ENCODE results near the gene VIL1. TPM values are rescaled to one million over a fixed set of nuclear protein-coding genes. Genes with fewer than 3 reads are reported as not detected.

The VIL1 gene
- total RNA-seq, 1 donor from 2014 or later = not detected

DNA sequence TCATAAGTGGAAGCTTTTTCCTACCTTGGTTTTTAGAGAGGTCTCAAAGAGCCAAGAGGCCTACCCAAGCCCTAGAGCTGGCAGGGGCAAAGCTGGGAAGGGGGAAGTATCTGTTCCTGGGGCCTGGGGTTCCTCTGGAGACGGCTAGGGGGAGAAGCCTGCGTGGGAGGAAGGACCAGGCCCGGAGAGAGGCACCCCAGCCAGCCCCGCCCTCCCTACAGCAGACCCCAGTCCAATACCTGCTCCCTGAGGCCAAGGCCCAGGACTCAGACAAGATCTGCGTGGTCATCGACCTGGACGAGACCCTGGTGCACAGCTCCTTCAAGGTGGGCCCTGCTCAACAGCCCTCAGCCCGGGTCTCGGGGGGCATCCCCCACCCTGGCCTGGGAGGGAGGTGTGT lies 17.0 kb upstream of the VIL1 start:
- TF ChIP-seq, protein P1, sequence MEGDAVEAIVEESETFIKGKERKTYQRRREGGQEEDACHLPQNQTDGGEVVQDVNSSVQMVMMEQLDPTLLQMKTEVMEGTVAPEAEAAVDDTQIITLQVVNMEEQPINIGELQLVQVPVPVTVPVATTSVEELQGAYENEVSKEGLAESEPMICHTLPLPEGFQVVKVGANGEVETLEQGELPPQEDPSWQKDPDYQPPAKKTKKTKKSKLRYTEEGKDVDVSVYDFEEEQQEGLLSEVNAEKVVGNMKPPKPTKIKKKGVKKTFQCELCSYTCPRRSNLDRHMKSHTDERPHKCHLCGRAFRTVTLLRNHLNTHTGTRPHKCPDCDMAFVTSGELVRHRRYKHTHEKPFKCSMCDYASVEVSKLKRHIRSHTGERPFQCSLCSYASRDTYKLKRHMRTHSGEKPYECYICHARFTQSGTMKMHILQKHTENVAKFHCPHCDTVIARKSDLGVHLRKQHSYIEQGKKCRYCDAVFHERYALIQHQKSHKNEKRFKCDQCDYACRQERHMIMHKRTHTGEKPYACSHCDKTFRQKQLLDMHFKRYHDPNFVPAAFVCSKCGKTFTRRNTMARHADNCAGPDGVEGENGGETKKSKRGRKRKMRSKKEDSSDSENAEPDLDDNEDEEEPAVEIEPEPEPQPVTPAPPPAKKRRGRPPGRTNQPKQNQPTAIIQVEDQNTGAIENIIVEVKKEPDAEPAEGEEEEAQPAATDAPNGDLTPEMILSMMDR (conservative IDR thresholded peaks at IDR 0.05; ENCODE audit: low read depth, low read length) = no peak
- DNase-seq (ENCODE audit: low read depth) = no peak
- no peak overlapping the region for H3K4me3 ChIP-seq (ENCODE audit: low read depth, low read length)

DNA sequence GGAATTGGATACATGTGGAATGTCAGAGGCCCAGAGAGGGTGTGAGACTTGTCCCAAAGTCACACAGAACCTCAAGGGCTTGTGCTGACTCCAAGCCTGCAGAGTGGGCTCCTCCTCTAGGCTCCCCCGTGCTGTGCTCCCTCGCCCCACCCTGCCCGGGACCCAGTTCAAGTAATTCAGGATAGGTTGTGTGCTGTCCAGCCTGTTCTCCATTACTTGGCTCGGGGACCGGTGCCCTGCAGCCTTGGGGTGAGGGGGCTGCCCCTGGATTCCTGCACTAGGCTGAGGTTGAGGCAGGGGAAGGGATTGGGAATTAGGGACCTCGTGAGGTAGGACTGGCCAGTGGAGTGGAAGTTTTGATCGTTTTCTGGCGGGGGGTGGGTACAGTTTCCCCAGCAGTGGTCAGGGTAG lies 16.4 kb upstream of the VIL1 start:
- no peak overlapping the region for H3K4me3 ChIP-seq (ENCODE audit: low read depth, low read length)
- TF ChIP-seq, protein P1 (conservative IDR thresholded peaks at IDR 0.05; ENCODE audit: low read depth, low read length) = no peak
- DNase-seq (ENCODE audit: low read depth) = no peak

DNA sequence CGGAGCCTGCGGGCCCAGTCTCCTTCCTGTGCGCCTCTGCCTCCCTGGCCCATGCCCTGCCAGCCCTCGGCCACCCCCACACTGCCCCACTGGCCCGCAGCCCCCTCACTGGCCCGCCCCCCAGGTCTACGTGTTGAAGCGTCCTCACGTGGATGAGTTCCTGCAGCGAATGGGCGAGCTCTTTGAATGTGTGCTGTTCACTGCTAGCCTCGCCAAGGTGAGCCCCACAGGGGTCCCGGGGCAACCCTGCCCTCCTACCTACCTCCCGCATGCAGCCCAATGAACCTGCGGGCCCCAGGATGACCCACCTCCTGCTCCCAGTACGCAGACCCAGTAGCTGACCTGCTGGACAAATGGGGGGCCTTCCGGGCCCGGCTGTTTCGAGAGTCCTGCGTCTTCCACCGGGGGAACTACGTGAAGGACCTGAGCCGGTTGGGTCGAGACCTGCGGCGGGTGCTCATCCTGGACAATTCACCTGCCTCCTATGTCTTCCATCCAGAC lies 16.0 kb upstream of the VIL1 start:
- no peak overlapping the region for H3K4me3 ChIP-seq (ENCODE audit: low read depth, low read length)
- no peak for DNase-seq (ENCODE audit: low read depth)
- TF ChIP-seq, protein P1 (conservative IDR thresholded peaks at IDR 0.05; ENCODE audit: low read depth, low read length) = no peak

DNA sequence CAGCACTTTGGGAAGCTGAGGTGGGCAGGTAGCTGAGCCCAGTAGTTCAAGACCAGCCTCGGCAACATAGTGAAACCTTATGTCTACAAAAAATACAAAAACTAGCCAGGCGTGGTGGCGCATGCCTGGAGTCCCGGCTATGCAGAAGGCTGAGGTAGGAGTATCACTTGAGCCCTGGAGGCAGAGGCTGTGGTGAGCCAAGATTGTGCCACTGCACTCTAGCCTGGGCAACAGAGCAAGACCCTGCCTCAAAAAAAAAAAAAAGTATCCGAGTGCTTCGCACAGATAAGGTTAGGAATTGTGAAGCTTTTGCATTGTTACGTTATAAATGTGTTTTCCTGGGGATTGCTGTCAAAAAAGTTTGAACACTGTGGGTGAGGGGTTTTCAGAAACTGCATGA lies 15.1 kb upstream of the VIL1 start:
- TF ChIP-seq, protein P1 (conservative IDR thresholded peaks at IDR 0.05; ENCODE audit: low read depth, low read length) = no peak
- no peak overlapping the region for H3K4me3 ChIP-seq (ENCODE audit: low read depth, low read length)
- DNase-seq (ENCODE audit: low read depth) = no peak

DNA sequence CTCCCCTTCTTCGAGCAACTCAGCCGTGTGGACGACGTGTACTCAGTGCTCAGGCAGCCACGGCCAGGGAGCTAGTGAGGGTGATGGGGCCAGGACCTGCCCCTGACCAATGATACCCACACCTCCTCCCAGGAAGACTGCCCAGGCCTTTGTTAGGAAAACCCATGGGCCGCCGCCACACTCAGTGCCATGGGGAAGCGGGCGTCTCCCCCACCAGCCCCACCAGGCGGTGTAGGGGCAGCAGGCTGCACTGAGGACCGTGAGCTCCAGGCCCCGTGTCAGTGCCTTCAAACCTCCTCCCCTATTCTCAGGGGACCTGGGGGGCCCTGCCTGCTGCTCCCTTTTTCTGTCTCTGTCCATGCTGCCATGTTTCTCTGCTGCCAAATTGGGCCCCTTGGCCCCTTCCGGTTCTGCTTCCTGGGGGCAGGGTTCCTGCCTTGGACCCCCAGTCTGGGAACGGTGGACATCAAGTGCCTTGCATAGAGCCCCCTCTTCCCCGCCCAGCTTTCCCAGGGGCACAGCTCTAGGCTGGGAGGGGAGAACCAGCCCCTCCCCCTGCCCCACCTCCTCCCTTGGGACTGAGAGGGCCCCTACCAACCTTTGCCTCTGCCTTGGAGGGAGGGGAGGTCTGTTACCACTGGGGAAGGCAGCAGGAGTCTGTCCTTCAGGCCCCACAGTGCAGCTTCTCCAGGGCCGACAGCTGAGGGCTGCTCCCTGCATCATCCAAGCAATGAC lies 14.4 kb upstream of the VIL1 start:
- no peak overlapping the region for H3K4me3 ChIP-seq (ENCODE audit: low read depth, low read length)
- no peak for DNase-seq (ENCODE audit: low read depth)
- TF ChIP-seq, protein P1 (conservative IDR thresholded peaks at IDR 0.05; ENCODE audit: low read depth, low read length) = no peak

DNA sequence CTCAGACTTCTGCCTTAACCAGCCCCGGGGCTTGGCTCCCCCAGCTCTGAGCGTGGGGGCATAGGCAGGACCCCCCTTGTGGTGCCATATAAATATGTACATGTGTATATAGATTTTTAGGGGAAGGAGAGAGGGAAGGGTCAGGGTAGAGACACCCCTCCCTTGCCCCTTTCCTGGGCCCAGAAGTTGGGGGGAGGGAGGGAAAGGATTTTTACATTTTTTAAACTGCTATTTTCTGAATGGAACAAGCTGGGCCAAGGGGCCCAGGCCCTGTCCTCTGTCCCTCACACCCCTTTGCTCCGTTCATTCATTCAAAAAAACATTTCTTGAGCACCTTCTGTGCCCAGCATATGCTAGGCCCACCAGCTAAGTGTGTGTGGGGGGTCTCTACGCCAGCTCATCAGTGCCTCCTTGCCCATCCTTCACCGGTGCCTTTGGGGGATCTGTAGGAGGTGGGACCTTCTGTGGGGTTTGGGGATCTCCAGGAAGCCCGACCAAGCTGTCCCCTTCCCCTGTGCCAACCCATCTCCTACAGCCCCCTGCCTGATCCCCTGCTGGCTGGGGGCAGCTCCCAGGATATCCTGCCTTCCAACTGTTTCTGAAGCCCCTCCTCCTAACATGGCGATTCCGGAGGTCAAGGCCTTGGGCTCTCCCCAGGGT lies 13.7 kb upstream of the VIL1 start:
- DNase-seq (ENCODE audit: low read depth) = no peak
- H3K4me3 ChIP-seq (ENCODE audit: low read depth, low read length) = no peak overlapping the region
- TF ChIP-seq, protein P1 (conservative IDR thresholded peaks at IDR 0.05; ENCODE audit: low read depth, low read length) = no peak
